8988T (cell line): ENCODE measurements around the gene TSHZ1.

ENCODE experiments used
- DNase-seq: peaks from one replicate; pipeline ENCODE4 v3.0.0; 2011

The TSHZ1 gene

DNA sequence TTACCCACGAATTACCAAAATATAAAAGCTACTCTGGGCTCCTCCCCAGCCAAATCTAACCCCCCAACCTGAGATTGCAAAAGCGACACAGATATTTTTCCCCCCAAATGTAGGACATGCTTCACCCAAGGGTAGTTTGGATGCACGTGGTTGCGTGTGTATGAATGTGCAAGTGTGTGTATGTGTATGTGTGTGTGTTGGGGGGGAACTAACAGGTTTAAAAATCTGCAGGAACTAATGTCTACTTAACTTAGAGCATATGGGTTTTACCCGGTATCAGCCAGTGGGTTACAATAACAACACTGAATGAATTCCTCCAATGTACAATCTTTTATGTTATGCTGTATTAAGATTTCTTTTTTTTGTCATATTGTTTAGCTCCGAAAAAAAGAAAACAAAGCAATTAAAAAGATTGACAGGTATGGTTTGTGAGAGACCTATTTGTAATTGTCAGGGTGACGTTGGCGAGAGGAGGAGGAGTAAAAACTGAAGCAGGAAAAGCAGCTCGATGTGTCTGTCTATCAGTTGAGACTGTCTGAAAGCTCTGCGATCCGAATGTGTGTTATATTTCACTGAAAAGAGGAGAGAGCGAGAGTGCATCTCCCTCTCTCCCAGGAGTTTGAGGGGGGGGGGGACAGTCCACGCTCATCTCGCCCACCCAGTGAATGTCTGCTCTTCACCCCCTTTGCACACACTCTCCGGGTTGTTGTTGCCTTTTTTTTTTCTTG, at the start of gene TSHZ1:
TSS of gene TSHZ1 (plus strand) at position 524 of the 728 bp plus-strand sequence. CDS start 1,080 bp downstream, outside the sequence.
- DNase-seq: peak; percentile 21

GRCh38 chr18:75161256-75162028, 49.2 kb upstream of the TSHZ1 start:
- DNase-seq: peak; percentile 18

DNA sequence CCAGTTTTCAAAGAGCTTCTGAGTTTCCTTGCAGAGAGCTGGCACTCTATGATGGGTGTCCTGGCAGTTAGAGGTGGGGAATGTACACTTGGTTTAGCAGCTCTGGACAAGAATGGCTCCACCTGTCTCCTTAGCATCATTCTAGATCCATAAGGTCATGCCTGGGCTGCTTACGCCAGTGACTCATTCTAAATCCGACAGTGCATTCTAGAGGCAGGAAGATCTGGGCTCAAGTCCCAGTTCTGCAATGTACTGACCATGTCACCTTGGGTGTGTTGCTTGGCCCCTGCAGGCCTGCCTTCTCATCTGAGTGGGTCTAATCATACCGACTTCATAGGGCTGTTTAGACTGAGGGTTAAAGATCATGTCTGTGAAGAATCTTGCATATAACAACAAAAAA, 48.1 kb upstream of the TSHZ1 start:
- no peak for DNase-seq

- DNase-seq: no peak
Measured at GRCh38 chr18:75162978-75163377, 47.6 kb upstream of the TSHZ1 start.

GRCh38 chr18:75163736-75164135, 46.9 kb upstream of the TSHZ1 start:
- DNase-seq: no peak

- no peak for DNase-seq
Measured at GRCh38 chr18:75164479-75164878, 46.1 kb upstream of the TSHZ1 start.

DNA sequence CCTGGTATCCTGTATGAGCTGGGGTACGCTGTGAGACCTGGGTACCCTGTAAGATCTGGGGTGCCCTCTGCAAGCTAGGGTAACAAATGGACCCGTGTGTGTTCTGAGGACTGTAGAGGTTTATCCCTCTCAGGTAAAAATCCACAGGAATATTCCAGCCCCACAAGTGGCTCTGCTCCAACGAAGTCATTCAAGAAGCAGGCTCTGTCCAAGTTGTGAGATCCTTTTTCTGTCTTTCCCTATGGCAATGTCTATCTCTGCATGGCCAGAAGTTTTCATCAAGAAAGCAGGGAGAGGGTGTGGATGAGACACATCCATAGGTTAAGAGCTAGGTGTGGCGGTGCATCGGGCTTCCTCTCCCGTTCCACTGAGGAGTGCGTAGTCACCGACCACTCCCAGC, 44.7 kb upstream of the TSHZ1 start:
- no peak for DNase-seq

DNA sequence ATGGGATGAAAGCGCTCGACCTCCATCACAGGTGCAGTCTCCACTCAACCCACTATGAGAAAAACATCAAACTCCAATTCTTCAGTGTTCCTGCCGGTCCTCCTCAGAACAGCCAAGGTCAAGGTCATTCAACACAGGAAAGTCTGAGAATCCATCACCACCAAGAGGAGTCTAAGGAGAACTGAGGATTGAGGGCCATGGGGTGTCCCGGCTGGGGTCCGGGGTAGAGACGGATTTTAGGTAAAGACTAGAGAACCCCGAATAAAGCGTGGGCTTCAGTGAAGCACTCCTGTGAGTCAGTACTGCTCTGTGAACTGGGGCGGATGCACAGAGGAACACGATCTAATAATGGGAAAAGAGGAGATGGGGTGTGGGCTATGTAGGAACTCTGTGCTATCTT, 43.5 kb upstream of the TSHZ1 start:
- DNase-seq: no peak

DNA sequence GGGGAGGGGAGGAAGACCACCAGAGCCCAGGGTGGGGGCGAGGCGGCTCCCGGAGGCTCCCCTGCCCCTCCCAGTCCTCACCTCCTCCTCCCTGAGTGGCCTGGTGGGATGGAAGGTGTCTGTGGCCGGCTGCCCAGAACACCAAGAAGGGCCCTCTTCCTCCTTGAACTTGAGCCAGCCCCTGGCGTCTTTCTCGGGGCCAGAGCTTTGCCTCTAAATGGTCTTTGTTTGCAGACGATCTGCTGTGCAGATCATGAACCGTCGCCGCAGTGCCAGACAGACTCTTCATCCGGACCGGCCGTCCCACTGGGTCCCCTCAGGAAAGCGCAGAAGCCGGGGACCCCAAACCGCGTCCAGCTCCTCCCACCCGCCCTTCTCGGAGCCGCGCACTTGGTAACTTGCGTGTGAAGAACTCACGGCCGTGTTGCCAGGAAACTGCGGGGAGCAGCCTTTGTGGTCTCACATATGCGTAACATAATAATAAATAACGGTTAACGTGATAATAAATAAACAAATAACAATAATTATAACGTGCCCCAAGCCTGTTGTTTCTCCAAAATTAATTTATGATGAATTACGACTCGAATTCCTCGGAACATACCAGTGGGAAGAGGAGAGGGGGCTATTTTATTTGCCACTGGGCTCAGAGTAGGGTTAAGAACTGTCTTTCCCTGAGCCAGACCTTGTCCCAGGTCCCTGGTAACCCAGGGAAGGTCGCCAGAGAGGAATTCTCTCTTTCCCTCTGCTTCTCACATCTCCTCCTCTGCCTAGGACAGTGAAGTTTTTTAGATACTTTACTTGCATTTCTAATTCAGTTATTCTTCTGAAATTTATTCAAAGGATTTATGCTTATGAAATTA, 42.6 kb upstream of the TSHZ1 start:
- no peak for DNase-seq

DNA sequence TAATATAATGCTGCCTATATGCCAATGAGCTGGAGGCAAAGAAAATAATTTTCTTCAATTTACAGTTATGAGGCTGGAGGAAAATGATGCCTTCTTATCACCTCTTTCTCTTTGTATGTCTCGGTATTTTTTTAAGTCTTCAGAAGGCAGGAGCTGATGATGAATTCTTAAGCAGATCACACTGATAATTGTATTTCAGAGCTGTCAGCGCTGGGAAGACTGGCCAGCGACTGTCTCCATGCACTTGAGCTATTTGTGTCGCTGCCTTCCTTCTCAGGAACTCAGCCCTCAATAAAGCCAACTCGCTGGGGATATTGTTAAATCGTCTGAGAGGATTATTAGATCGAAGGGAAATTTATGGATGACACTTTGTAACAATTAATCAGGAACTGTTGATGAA, 42.0 kb upstream of the TSHZ1 start:
- DNase-seq: no peak

- DNase-seq: no peak
Measured at GRCh38 chr18:75169411-75169810, 41.2 kb upstream of the TSHZ1 start.

DNA sequence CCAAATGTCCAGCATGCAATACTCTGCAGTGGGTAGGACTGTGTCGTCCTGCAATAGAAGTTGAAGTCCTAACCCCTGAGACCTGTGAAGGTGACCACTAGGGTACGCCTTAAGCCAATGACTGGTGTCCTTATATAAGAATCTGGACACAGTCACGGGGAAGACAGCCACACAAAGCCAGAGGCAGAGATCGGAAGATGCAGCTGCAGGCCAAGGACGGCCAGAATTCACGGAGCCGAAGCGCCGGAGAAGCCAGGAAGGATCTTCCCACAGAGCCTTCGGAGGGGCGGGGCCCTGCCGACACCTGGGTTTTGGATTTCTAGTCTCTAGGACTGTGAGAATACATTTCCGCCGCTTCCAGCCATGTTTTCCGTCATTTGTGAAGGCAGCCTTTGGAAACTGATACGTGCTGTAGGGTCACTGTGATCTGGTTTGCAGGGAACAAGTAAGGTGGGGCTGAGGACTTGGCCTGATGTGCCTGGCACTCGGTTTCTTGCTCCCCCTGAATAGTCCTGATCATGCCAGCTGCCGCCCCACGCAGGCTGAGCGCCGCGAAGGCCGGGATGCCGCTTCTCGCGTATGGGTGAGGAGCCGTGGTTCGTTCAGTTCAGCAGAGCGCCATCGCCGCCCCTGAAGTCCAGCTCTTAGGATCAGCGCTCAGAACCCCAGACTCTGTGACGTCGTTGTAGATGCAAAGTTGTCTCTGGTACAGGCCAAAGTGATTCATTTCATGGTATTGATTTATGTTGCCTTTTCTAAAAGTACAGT, 40.4 kb upstream of the TSHZ1 start:
- DNase-seq: no peak

DNA sequence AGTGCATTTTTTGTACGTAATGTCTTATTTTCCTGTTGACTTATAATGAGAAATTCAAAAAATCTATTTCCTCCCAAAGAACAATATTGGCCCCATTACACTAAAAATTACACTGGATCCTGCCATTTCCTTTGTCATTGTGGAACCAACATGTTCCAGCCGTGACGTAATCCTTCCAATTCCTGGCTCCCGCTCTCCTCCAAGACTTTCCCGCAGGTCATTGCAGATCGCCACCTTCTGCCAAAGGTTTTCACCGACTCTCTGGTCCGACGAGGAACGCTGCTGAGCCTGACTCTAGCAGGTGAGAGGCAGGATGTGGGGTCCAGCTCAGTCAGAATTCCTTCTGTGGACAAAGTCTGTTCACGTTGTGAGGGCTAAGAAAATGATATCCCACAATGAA, 39.7 kb upstream of the TSHZ1 start:
- DNase-seq: no peak

DNA sequence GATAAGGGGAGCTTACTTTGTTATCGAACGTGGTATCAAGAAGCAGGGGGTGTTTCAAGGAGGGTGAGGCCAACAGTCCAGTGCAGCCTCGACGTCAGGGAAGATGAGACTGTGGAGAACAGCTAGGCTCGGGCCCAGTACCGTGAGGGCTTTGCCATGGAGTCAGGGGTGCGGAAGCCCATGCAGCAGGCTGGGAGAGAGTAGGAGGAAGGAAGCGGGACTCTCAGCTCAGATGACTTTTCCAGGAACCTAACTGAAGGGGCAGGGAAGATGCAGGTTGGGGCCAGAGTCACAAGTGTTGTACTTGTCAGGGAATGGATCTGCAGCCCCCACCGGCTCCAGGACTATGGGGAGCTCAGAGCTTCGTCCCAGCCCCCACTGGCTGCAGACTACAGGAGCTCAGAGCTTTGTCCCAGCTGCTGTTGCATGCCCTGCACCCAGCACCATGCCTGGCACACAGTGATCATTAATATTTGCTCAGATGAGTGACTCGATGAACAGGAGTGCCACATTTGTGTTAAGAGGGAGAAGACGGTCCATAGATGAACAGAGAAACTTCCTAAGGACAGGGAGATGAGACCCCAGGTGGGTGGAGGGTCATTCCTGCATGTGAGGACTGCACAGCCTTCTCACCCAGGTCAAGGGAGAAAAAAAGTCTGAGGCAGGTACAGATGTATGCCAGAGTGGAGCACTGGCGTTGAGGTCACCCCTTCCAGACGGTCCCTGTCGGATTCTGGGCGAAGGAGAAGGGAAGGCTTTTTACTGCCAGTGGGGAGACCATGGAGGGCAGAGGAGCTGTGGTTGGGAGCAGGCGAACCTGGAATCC, 38.1 kb upstream of the TSHZ1 start:
- no peak for DNase-seq

DNA sequence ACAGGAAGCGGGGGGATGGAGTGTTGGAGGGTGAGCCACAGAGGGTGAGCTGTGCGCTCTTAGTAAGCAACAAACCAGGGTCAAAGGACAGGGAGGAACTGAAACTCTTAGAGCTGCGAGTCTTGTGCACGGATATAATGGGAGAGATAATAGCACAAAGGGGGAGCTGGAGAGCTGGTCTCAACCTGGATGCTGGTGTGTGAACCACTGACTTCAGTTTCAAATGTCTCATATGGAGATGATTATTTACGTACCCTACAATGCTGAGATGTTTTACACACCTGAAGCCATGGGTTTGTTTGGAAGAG, 37.5 kb upstream of the TSHZ1 start:
- DNase-seq: no peak

GRCh38 chr18:75173738-75174137, 36.9 kb upstream of the TSHZ1 start:
- no peak for DNase-seq

DNA sequence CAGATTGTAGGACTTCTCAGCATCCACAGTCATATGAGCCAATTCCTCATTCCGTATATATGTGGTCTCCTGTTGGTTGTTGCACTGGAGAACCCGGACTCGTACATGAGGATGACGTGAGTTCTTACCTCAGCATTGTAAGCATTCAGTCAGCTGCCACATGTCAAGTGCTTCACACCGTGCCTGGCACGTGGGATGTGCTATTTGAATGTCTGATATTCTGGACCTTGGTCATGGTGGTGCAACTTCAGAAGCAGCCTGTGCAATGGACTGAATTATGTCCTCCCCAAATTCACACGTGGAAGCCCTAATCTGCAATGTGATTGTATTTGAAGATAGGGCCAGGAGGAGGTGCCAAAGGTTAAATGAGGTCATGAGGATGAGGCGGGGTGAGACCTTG, 33.7 kb upstream of the TSHZ1 start:
- DNase-seq: no peak

- no peak for DNase-seq
Measured at GRCh38 chr18:75178376-75178775, 32.2 kb upstream of the TSHZ1 start.

DNA sequence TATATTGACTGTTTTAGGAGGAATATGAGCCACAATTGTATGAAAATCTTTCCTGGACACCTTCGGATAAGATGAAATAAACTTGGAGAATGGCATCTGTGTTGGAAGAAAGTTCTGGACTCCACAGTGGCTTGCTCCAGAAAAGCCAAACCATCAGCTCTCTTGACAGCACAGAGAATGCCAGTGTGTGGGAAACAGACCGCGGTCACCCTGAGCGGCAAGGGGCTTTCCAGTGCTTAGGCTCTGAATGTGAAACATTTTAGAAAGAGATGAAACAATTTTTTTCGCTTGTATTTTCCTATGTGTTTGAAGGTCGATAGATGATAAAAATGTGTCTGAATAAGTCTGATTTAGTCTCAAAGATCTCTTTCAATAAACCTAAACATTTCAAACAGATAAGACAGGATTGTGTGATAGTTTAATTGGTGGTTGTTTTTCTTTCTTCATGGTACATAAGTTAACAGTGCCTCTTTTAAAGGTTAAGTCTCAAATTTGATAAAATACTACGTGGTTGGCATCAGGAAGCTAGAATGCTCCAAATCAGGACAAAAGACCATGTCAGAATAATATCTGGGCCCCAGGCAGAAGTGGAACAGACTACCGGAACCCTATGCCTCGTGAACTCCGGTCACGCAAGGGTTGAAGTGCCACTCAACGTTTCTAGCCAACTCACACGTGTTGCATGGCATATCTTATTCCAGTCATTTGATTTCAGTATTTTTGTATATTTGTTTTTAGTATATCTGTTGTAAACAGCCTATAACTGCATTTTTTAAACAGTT, 30.6 kb upstream of the TSHZ1 start:
- no peak for DNase-seq

DNA sequence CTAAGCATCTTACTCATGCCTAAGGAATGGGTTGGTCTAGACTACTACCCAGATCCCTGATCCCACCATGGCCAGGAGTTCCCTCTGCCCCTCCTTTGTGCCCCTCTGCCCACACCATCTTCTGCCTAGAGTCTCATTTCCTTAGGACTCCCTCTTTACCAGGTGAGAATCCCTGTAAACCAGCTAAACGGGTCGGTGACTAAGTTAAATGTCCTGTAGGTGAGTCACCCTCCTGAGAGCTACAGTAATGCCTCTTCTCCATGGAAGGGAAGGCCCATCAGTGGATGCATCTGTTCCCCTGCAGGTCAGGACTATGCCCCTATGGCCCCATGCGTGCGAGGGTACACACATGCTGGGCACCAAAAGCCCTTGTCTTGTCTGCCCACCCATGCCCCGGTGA, 27.1 kb upstream of the TSHZ1 start:
- no peak for DNase-seq

- DNase-seq: no peak
Measured at GRCh38 chr18:75183973-75184493, 26.6 kb upstream of the TSHZ1 start.
